SU-DHL-6 (cell line): ENCODE results near the gene DDX59.

Experiments used
- EZH2phosphoT487 ChIP-seq: fragments of 200-600 bp; sonication (generic), shearing (Covaris generic); conservative IDR thresholded peaks from 2 replicates; pipeline ENCODE4 v1.6.1; 2018; ENCODE audit warnings: mild to moderate bottlenecking, antibody characterized with exemption, low read length, moderate library complexity, mixed read lengths
- TF ChIP-seq, protein P1 (sequence below): fragments of 200-600 bp; sonication (generic); IDR thresholded peaks from one replicate; pipeline ENCODE4 v1.5.1; 2017; ENCODE audit warnings: antibody characterized with exemption, mild to moderate bottlenecking, low read length, moderate library complexity; ENCODE audit not compliant: insufficient read depth, poor library complexity, severe bottlenecking

DNA sequence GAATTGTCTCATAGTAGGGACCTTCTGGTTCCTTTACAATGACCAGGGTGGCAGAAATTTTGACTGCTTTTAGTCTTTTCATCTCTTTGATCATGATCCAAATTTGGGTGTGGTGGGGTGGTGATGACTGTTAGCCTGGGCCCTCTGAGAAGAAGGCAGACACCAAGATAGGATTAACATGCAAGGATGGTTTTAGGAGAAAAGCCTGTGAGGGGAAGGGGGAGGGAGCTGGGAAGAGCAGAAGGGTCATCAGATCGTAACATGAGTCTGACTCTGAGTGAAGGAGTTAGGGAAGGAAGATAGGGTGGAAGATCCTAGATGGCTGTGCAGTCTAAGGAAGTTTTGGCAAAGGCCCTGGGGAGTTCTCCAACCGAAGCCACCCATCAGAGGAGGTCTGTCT lies 40.5 kb upstream of the DDX59 start:
- TF ChIP-seq, protein P1, sequence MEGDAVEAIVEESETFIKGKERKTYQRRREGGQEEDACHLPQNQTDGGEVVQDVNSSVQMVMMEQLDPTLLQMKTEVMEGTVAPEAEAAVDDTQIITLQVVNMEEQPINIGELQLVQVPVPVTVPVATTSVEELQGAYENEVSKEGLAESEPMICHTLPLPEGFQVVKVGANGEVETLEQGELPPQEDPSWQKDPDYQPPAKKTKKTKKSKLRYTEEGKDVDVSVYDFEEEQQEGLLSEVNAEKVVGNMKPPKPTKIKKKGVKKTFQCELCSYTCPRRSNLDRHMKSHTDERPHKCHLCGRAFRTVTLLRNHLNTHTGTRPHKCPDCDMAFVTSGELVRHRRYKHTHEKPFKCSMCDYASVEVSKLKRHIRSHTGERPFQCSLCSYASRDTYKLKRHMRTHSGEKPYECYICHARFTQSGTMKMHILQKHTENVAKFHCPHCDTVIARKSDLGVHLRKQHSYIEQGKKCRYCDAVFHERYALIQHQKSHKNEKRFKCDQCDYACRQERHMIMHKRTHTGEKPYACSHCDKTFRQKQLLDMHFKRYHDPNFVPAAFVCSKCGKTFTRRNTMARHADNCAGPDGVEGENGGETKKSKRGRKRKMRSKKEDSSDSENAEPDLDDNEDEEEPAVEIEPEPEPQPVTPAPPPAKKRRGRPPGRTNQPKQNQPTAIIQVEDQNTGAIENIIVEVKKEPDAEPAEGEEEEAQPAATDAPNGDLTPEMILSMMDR, result no peak
- TF ChIP-seq EZH2phosphoT487, result no peak
